Aorta (tissue), 5 donors: ENCODE results near the gene ROBO1. TPM values are rescaled to one million over a fixed set of nuclear protein-coding genes. Genes with fewer than 3 reads are reported as not detected.

ENCODE experiments used
- ATAC-seq: fragments of 200-7000 bp; cut with Tn5 transposase; one replicate; pipeline ENCODE4 v1.9.1; 2022; ENCODE audit warnings: moderate library complexity; ENCODE audit not compliant: low FRiP score
- DNase-seq, 2 donors: peaks; one replicate each; pipeline ENCODE4 v3.0.0-alpha.2; 2020
- H3K27ac ChIP-seq, 2 donors: one replicate each; pipeline ENCODE4 v1.5.1; 2013; ENCODE audit warnings: low read length in 2 of 2, mild to moderate bottlenecking in 2 of 2, moderate library complexity in 2 of 2, control low read depth in 1 of 2, inconsistent platforms in 1 of 2, low read depth in 1 of 2
- H3K27me3 ChIP-seq, 2 donors: one replicate each; pipeline ENCODE4 v1.6.1; 2013; ENCODE audit warnings: control low read depth in 1 of 2, low read length in 1 of 2, mild to moderate bottlenecking in 1 of 2, moderate library complexity in 1 of 2; ENCODE audit not compliant: insufficient read depth in 2 of 2, control insufficient read depth in 1 of 2
- H3K36me3 ChIP-seq, 2 donors: one replicate each; pipeline ENCODE4 v1.6.1; 2013; ENCODE audit warnings: control low read depth in 1 of 2, low read length in 1 of 2, mild to moderate bottlenecking in 1 of 2; ENCODE audit not compliant: insufficient read depth in 2 of 2, control insufficient read depth in 1 of 2
- H3K4me1 ChIP-seq, 2 donors: one replicate each; pipeline ENCODE4 v1.6.1; 2013; ENCODE audit warnings: low read length in 2 of 2, control low read depth in 1 of 2, mild to moderate bottlenecking in 1 of 2, moderate library complexity in 1 of 2; ENCODE audit not compliant: insufficient read depth in 2 of 2, control insufficient read depth in 1 of 2
- H3K4me3 ChIP-seq, 2 donors: one replicate each; pipeline ENCODE4 v1.5.1; 2013; ENCODE audit warnings: low read length in 2 of 2, control low read depth in 1 of 2, mild to moderate bottlenecking in 1 of 2
- H3K9me3 ChIP-seq: one replicate; pipeline ENCODE4 v1.6.1; 2013; ENCODE audit warnings: mild to moderate bottlenecking, low read length; ENCODE audit not compliant: control insufficient read depth
- WGBS, 2 donors: extraction: QIAGEN DNeasy Blood & Tissue Kit; methylation state at CpG; one replicate each; pipeline ENCODE4 v1.1.7; 2013; 5-methylcytosine and 5-hydroxymethylcytosine counted together
- intact Hi-C, 2 donors: fragments of 100-400 bp; cut with DNase I; formaldehyde crosslinking; loops; one replicate each; pipeline versions ENCODE4 v1.14.2 to v1.15.0; 2022
- polyA plus RNA-seq, 2 donors: library from polyadenylated mRNA; stranded (reverse); fragments of 200-250 nt; gene quantifications; one replicate each; pipeline ENCODE4 v1.2.3, GENCODE V29; 2013
- total RNA-seq, 2 donors: library from RNA; stranded (reverse); fragmentation: NEBNext Ultra II Directional; extraction: Animal tissue kit (Norgen Biotek cat#: 25700); gene quantifications; one replicate each; pipeline ENCODE4 v1.2.1, GENCODE V29; 2021
- donor health status: healthy with polysubstance abuse.
- donor health status: Bipolar disorder and iron deficiency.
- donor health status: DM: no; HTN: no; CAD: no.
- donor health status: DM: no; HTN: no; CAD: no.
- donor health status: DM: yes; HTN: yes; CAD: no.

The ROBO1 gene
- total and polyA plus RNA-seq, 4 donors = 2.1 to 33.1 (median 16.6) TPM

DNA sequence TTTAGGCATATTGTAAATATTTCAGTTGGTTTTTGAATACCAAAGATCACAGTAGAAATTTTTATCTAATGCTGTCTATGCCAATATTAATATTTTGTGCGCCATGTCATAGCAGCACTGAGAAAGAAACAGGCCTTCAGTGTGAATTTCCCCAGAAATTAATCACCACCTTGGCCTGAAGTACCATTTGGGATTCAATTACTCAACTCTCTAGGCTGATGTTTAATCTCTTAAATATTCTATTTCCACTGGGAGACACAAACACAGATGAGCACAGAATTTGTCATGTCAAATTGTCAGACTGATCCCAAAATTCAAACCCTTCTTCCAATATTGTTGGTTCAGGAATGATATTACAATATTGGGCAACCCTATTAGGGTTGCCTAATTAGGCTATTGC lies 509.3 kb downstream of the ROBO1 start:
- H3K4me3 ChIP-seq = no peak overlapping the region
- no peaks in the 10 kb centered on the region for H3K4me1 ChIP-seq
- H3K27ac ChIP-seq = no peak overlapping the region
- H3K36me3 ChIP-seq = no peaks in the 10 kb centered on the region
- H3K27me3 ChIP-seq = no peaks in the 10 kb centered on the region
- no peak for ATAC-seq
- WGBS, 2 donors = 30 to 49% methylated on average over 1 of the region's 1 CpG
- DNase-seq = no peak
- intact Hi-C loops = no loop called here
- H3K9me3 ChIP-seq = no peaks in the 10 kb centered on the region

DNA sequence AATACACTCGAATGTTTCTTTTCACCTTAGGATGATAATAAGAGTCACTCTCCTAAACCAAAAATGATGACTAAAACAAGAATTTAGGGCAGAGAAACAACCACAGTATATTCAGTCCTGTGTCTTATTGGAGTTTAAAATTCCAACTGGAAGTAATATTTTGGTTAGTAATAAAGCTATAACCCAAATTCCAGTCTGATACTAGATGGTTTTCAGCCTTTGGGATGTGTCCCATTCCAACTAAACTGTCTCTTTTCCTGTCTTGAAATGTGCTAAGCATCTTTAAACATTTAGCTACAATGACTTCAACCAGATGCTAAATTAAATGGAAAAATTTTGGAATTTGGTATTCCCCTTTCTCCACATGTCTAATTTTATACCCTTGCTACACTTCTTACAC lies 510.0 kb downstream of the ROBO1 start:
- 76 to 84% methylated on average over 1 of the region's 1 CpG for WGBS, 2 donors
- no peak overlapping the region for H3K27ac ChIP-seq
- ATAC-seq (no peak), DNase-seq (no peak)
- H3K4me3 ChIP-seq = no peak overlapping the region
- H3K9me3 ChIP-seq = no peaks in the 10 kb centered on the region
- H3K36me3 ChIP-seq = no peaks in the 10 kb centered on the region
- H3K4me1 ChIP-seq = no peaks in the 10 kb centered on the region
- intact Hi-C loops = no loop called here
- H3K27me3 ChIP-seq = no peaks in the 10 kb centered on the region

DNA sequence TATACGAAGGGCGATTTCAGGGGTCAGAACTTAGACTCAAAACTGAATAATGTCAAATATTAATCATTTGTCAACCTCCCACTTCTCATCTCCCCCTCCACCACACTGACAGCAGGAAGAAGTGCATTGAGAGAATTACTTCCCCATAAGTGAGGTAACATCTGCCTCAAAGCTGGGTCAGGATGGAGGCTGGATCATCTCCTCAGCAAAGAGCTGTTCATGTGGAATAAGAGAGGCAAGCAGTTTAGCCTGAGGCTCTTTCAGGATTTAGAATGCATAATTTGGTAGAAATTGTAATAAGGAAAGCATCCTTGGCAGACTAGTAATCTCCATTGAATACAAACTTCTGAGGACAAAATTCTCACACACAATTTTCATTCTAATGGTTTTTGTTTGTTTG lies 512.1 kb downstream of the ROBO1 start:
- Histone ChIP-seq H3K27ac (no peak overlapping the region), H3K9me3 (no peaks in the 10 kb centered on the region), H3K4me3 (no peak overlapping the region), H3K36me3 (no peaks in the 10 kb centered on the region), H3K4me1 (no peaks in the 10 kb centered on the region), H3K27me3 (no peaks in the 10 kb centered on the region)
- DNase-seq = no peak
- ATAC-seq = no peak
- intact Hi-C loops = no loop called here
- 83% methylated on average over 2 of the region's 2 CpGs for WGBS, 2 donors

DNA sequence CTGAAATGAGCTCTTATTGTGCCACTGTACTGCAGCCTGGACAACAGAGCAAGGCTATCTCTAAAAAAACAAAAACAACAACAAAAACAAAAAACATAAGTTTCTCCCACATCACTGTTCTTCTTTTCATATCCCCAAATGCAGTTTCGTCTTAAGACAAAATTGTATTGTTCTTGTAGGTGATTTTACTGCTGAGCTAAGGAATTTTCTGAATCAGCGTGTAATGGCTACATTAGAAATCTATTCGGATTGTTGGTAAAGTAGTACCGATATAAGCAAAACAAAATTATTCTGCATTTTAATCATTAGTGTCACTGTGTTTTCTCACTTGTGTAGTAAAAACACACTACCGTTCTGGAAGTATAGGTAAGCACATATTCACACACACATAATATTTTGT lies 512.5 kb downstream of the ROBO1 start:
- H3K4me3 ChIP-seq = no peak overlapping the region
- no peaks in the 10 kb centered on the region for H3K36me3 ChIP-seq
- no peaks in the 10 kb centered on the region for H3K27me3 ChIP-seq
- WGBS, 2 donors = 77 to 89% methylated on average over 5 of the region's 5 CpGs
- no peak for ATAC-seq
- H3K4me1 ChIP-seq = no peaks in the 10 kb centered on the region
- no peak for DNase-seq
- no peak overlapping the region for H3K27ac ChIP-seq
- H3K9me3 ChIP-seq = no peaks in the 10 kb centered on the region
- intact Hi-C loops = no loop called here

DNA sequence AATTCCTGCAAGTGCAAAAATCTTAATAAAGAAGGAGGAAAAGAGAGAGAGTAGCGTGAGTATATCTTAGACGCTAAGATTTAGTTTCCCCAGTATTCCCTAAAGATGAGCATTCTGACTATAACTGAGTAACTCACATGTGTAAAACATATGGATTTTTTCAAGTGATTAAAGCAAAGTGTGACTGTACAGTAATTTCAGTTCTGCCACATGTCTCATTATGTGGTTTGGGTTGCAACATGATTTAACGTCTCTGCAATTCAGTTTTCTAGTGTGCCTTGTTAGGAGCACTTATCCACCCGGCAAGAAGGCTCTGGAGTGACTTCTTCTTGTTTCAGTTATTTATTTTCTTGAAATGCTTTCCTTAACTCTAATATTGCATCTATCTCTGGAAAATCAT lies 514.1 kb downstream of the ROBO1 start:
- Histone ChIP-seq H3K4me3 (no peak overlapping the region), H3K27me3 (peaks cover 0 to 1% of the 10 kb centered on the region in 2 donors), H3K27ac (no peak overlapping the region), H3K9me3 (no peaks in the 10 kb centered on the region), H3K36me3 (no peaks in the 10 kb centered on the region), H3K4me1 (no peaks in the 10 kb centered on the region)
- ATAC-seq (no peak), DNase-seq (no peak)
- 78 to 86% methylated on average over 4 of the region's 4 CpGs for WGBS, 2 donors
- intact Hi-C loops = no loop called here

DNA sequence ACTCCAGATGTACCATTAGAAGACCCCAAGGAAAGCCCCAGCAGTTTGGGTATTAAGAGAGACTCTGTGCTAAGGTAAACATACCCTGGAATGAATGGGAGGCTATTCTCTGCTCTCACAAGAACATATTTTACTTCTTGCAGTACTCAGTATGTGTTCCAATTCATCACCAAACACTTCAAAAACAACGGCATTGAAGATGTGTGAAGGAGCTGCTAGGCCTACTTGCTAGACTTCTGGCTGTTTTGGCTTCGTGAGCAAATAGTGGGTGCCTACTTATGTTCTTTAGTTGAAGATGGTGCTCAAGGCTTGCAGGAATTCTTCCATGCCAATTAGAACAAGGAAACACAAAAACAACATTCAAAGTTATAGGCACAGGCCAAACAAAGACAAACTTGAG lies 514.5 kb downstream of the ROBO1 start:
- intact Hi-C loops = no loop called here
- no peak for DNase-seq
- H3K4me3 ChIP-seq = no peak overlapping the region
- H3K4me1 ChIP-seq = no peaks in the 10 kb centered on the region
- H3K36me3 ChIP-seq = no peaks in the 10 kb centered on the region
- H3K27ac ChIP-seq = no peak overlapping the region
- no peak for ATAC-seq
- H3K27me3 ChIP-seq = peaks cover 0 to 1% of the 10 kb centered on the region in 2 donors
- no peaks in the 10 kb centered on the region for H3K9me3 ChIP-seq
- 55 to 58% methylated on average over 2 of the region's 2 CpGs for WGBS, 2 donors

DNA sequence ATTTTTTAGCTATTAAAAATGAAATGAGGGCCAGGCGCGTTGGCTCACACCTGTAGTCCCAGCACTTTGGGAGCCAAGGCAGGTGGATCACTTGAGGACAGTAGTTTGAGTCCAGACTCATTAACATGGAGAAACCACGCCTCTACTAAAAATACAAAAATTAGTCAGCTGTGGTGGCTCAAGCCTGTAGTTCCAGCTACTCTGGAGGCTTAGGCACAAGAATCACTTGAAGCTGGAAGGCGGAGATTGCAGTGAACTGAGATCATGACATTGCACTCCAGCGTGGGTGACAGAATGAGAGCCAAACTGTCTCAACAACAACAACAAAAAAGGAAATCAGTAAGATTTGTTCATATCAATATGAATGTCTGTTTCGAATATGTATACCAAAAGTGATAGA lies 517.1 kb downstream of the ROBO1 start:
- H3K4me1 ChIP-seq = peaks cover 0 to 4% of the 10 kb centered on the region in 2 donors
- intact Hi-C loops = no loop called here
- no peak overlapping the region for H3K27ac ChIP-seq
- no peak overlapping the region for H3K4me3 ChIP-seq
- no peaks in the 10 kb centered on the region for H3K9me3 ChIP-seq
- H3K36me3 ChIP-seq = no peaks in the 10 kb centered on the region
- 86 to 88% methylated on average over 6 of the region's 6 CpGs for WGBS, 2 donors
- peaks cover 0 to 1% of the 10 kb centered on the region in 2 donors for H3K27me3 ChIP-seq
- no peak for ATAC-seq
- DNase-seq = no peak

DNA sequence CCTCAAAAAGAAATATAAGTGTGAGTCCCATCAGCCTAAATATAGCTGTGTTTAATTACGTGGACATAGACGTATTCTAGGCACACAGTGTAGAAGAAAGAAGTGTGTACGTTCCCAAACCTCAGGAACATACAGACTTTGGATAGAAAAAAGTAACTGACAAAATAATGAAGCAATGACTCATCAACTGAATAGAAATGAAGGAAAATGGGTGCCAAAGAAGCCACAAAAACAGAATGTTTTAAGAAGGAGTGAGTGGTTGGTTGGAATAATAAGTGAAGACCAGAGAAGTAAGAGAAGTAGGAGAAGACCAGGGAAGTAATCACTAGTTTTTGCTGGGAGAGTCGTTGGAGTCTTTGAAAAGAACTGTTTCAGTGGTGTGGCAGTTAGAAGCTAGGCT lies 518.1 kb downstream of the ROBO1 start:
- intact Hi-C loops = no loop called here
- no peak for DNase-seq
- Histone ChIP-seq H3K27me3 (peaks cover 0 to 1% of the 10 kb centered on the region in 2 donors), H3K9me3 (no peaks in the 10 kb centered on the region), H3K27ac (no peak overlapping the region), H3K4me3 (no peak overlapping the region), H3K36me3 (no peaks in the 10 kb centered on the region), H3K4me1 (peaks cover 0 to 4% of the 10 kb centered on the region in 2 donors)
- no peak for ATAC-seq
- WGBS, 2 donors = 54 to 65% methylated on average over 4 of the region's 4 CpGs

DNA sequence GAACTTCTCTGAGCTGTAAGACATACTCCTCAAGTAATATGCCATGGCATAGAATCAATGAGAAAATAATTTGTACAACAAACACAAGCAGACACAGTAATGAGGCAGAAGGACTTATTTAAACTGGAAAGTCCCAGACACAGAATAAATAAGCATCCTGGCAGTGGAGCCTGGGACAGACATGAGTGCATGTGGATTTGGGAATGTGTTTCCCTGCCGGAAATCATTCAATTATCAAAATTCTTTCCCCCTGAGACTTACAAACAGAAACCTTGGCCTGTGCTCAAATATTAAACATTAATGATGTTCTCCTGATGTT lies 520.1 kb downstream of the ROBO1 start:
- no peaks in the 10 kb centered on the region for H3K9me3 ChIP-seq
- H3K27ac ChIP-seq = no peak overlapping the region
- intact Hi-C loops = no loop called here
- ATAC-seq = no peak
- WGBS, 2 donors = 3 to 4% methylated on average over 1 of the region's 1 CpG
- no peak overlapping the region for H3K4me3 ChIP-seq
- H3K36me3 ChIP-seq = no peaks in the 10 kb centered on the region
- H3K4me1 ChIP-seq = peaks cover 0 to 4% of the 10 kb centered on the region in 2 donors
- no peak for DNase-seq
- H3K27me3 ChIP-seq = peaks cover 0 to 1% of the 10 kb centered on the region in 2 donors
